Fibroblast of mammary gland (primary cell): ENCODE measurements around the gene BEND3.
A peak's percentile ranks its signal among the peaks of the same experiment; 100 is the strongest.

ENCODE experiments used
- DNase-seq: peaks from one replicate; pipeline ENCODE4 v3.0.0-alpha.2; 2010; ENCODE audit warnings: low read depth
- H3K4me3 ChIP-seq: 2 replicates; pipeline ENCODE4 v1.5.1; 2011; ENCODE audit warnings: low read depth, mild to moderate bottlenecking, low read length, moderate library complexity; ENCODE audit not compliant: control insufficient read depth
- TF ChIP-seq, protein P1 (sequence below): conservative IDR thresholded peaks from 2 replicates; pipeline ENCODE4 v1.5.1; 2011; ENCODE audit warnings: low read depth, low read length, inconsistent platforms; ENCODE audit not compliant: control insufficient read depth, insufficient read depth

The BEND3 gene

DNA sequence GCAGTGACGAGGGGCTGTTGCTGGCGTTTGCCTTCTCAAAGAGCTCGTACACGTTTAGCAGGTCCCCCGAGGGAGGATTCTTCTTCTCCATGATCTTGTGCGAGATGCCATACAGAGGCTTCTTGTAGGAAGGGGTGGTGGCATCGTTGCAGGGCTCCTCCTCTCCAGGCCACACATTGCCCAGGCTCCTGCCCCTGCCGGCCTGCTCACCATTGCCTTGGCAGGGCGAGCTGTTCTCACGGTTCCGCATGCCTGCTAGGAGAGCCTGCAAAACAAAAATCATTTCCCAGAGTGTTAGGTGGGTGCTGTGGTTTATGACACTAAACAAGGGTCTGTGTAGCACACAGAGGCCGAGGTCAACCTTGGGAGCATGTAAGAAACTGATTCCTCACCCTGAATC lies 44.6 kb downstream of the BEND3 start:
- no peak for DNase-seq
- TF ChIP-seq, protein P1, sequence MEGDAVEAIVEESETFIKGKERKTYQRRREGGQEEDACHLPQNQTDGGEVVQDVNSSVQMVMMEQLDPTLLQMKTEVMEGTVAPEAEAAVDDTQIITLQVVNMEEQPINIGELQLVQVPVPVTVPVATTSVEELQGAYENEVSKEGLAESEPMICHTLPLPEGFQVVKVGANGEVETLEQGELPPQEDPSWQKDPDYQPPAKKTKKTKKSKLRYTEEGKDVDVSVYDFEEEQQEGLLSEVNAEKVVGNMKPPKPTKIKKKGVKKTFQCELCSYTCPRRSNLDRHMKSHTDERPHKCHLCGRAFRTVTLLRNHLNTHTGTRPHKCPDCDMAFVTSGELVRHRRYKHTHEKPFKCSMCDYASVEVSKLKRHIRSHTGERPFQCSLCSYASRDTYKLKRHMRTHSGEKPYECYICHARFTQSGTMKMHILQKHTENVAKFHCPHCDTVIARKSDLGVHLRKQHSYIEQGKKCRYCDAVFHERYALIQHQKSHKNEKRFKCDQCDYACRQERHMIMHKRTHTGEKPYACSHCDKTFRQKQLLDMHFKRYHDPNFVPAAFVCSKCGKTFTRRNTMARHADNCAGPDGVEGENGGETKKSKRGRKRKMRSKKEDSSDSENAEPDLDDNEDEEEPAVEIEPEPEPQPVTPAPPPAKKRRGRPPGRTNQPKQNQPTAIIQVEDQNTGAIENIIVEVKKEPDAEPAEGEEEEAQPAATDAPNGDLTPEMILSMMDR = no peak
- H3K4me3 ChIP-seq = no peak overlapping the region

DNA sequence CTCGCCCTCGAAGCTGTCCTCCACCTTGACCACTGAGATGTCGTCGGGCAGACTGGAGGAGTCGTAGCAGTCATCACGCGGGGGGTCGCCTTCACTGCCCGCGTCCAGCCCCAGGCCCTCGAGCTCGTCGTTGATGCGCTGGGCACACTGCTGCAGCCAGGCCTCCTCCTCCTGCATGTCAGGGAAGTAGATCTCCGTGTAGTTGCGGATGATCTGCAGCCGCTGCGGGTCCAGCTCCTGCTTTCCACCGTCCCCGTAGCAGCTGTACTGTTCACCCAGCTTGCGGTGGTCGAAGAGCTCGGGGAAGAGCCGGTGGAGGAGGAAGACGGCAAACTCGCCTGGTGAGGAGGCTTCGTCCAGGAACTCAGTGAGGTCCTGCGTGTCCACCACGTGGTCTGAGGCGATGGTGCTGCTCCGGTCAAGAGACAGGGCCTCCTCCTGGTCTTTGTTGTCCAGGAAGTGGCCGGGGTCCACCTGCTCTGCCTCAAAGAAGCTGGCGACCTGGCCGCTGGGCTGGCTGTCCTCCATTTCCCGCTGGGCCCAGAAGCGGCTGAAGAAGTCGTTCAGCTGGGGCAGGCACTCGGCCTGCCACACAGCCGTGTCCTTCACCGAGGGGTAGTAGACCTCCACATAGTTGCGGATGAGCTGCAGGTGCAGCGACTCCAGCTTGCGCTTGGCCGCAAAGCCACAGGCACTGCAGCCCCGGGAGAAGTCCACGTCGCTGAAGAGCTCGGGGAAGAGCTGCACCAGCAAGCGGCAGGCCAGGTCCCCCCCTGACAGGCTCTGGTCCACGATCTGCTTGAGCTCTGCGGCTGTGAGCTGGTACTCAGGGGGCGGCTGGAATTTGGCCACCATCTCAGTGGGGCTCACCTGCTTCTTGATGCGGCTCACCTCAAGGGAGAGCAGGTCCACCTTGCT lies 45.4 kb downstream of the BEND3 start:
- TF ChIP-seq, protein P1 = no peak
- DNase-seq = no peak
- H3K4me3 ChIP-seq = no peak overlapping the region

DNA sequence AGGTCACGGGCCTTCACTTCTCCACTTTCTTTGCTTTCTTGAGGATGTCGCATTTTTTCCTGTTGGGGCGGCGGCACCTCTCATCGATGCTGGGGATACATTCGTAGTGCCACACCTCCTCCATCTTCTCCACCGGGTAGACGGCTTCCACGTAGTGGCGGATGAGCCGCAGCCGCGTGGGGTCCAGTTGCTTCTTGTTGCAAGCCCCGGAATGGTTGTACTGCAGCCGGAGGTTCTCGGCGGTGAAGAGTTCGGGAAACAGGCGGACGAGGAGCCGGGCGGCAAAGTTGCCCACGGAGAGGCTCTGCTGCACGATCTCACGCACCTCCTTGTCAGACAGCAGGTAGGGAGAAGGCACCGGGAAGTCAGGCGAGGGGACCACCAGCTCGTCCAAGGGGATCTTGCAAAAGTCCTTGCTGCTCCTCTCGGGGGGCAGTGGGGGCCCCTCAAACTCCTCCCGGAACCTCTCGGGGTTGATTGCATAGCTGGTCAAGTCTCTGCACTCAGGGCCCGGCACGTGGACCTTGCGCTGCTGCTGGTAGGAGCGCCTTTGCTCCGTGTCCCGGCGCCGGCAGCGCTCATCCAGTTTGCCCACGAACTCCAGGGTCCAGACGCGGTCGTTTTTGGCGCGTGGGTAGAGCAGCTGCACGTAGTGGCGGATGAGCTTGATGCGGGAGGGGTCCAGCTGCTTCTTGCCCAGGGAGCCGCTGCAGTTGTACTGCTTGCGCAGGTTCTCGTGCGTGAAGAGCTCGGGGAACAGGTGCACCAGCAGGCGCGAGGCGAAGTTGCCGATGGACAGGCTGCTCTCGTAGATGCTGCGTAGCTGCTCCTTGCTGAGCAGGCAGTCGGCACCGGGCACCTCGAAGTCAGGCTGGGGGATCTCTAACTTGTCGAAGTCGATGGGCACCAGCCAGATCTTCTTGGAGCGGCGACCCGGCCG lies 46.4 kb downstream of the BEND3 start:
- DNase-seq = no peak
- TF ChIP-seq, protein P1 = no peak
- no peak overlapping the region for H3K4me3 ChIP-seq

DNA sequence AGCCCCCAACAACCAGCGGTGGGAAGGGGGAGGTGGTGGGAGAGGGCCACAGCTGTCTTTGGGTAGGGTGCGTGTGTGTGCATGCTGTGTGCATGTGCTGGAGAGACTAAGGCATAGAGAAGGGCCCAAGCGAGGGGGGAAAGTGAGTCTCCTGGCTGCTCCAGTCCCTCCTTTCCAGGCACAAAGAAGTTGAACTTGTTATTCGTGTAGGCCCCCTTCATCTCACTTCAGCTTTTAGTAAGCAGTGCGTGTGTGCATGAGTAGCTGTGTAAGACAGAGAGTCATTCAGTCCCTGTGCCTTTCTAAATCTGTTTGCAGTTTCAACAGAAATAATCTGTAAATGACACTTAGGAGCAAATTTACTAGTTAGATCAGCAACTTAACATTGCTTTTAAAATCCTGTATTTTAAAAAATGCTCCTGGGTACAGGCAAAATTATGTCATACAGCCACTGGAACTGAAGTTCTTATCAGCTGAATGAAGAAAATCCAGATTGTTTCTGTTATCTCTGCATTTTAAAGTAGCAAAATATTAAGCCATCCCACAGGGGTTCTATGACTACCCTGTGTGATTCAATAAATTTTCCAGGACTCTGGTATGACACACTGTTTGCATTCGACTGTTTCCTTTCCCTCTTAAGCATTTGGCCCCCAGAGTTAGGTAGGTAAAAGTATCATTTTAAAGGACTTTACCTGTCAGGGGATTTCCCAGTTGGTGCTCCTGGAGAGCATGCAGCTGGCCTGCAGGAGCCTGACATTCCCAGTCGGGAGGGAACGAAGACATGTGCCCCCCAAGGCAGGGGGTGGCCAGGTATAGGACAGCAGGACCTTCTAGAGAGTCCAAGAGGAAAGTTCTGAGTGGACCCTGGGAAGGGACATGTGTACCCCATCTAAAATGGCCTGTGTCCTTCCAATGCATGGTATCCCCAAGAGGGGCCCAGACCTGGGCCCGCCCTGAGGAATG lies 48.3 kb downstream of the BEND3 start:
- TF ChIP-seq, protein P1 = no peak
- H3K4me3 ChIP-seq = no peak overlapping the region
- no peak for DNase-seq

DNA sequence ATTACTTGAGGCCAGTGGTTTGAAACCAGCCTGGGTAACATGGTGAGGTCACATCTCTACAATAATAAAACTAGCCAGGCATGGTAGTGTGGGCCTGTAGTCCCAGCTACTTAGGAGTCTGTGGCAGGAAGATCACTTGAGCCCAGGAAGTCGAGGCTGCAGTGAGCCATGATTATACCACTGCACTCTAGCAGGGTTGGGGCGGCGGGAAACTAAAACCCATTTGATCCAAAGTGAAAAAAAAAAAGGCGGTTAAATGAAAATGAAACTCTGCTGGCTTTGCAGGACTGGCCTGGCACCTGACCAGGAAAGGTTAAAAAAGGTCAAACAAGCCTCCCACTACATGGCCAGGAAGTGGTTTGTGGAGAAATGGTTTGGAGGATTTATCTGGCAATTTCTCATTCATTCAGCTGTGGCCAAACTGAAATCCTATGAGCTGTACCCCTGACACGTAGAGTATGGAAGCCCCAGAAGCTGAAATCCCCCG lies 50.7 kb downstream of the BEND3 start:
- H3K4me3 ChIP-seq = no peak overlapping the region
- TF ChIP-seq, protein P1 = no peak
- DNase-seq = peak; percentile 83
